Measurements from ENCODE around the gene GPATCH11.

GPATCH11 gene

GRCh38 chr2:37105150-37105549 lies 20.8 kb downstream of the GPATCH11 start:
- no peak for DNase-seq (ENCODE audit: low read depth in 1 of 2, low spot score in 1 of 2)

GRCh38 chr2:37109523-37109922 lies 25.2 kb downstream of the GPATCH11 start:
- DNase-seq (ENCODE audit: low read depth in 1 of 2, low spot score in 1 of 2), result no peak

GRCh38 chr2:37110306-37111212 lies 26.2 kb downstream of the GPATCH11 start:
- DNase-seq (ENCODE audit: low read depth in 1 of 2, low spot score in 1 of 2), result no peak

GRCh38 chr2:37111958-37112357 lies 27.6 kb downstream of the GPATCH11 start:
- no peak for DNase-seq (ENCODE audit: low read depth in 1 of 2, low spot score in 1 of 2)

- DNase-seq (ENCODE audit: low read depth in 1 of 2, low spot score in 1 of 2), result no peak
These were observed 33.2 kb downstream of the GPATCH11 start for GRCh38 chr2:37117566-37117965.

GRCh38 chr2:37119157-37119556 lies 34.8 kb downstream of the GPATCH11 start:
- DNase-seq (ENCODE audit: low read depth in 1 of 2, low spot score in 1 of 2), result no peak

- no peak for DNase-seq (ENCODE audit: low read depth in 1 of 2, low spot score in 1 of 2)
These were observed 41.1 kb downstream of the GPATCH11 start for GRCh38 chr2:37125416-37125815.

- no peak for DNase-seq (ENCODE audit: low read depth in 1 of 2, low spot score in 1 of 2)
These were observed 48.6 kb downstream of the GPATCH11 start for GRCh38 chr2:37132914-37133313.

- DNase-seq (ENCODE audit: low read depth in 1 of 2, low spot score in 1 of 2), result no peak
These were observed 58.2 kb downstream of the GPATCH11 start for GRCh38 chr2:37142546-37142945.

GRCh38 chr2:37143974-37144373 lies 59.7 kb downstream of the GPATCH11 start:
- DNase-seq (ENCODE audit: low read depth in 1 of 2, low spot score in 1 of 2), result no peak

GRCh38 chr2:37146062-37146461 lies 61.7 kb downstream of the GPATCH11 start:
- DNase-seq (ENCODE audit: low read depth in 1 of 2, low spot score in 1 of 2), result no peak

- DNase-seq (ENCODE audit: low read depth in 1 of 2, low spot score in 1 of 2), result no peak
These were observed 64.0 kb downstream of the GPATCH11 start for GRCh38 chr2:37148325-37148724.
